Measurements from ENCODE around the gene NPEPL1. TPM values are rescaled to one million over a fixed set of nuclear protein-coding genes. Genes with fewer than 3 reads are reported as not detected.

NPEPL1 gene
- total and polyA plus RNA-seq, 2 donors (not counting 3 experiments of a cell fraction or from before 2014, with no cell fraction given): 22.5 to 40.8 TPM

DNA sequence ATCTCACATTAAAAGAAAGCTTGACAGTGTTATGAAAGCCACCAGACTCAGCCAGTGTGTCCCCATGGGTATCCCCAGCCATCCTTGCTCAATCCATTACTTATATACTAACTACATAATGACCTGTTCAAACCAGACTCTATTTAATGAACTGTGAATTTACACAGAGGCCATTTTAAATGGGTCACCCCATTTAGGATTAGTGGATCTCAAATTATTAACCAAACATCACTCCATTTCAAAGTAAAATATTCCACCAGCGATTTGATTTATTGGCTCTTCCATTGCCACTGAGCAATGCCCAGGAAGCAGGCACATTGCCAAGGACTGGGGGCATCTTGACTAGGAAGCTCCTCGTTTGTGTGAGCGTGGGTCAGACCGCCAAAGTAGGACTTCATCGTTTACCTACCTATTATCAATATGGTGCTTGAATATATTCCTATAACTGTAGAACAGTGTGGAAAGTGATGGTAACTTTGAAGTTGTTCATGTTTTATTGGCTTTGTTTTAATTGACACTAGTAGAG, 15.5 kb upstream of the NPEPL1 start:
- Histone ChIP-seq H4K20me1 (replicated peaks; ENCODE audit: control insufficient read depth, extremely low read depth, insufficient read depth, low read length) (no peaks in the 10 kb centered on the region), H3K4me3 (replicated peaks in 1 of 3; ENCODE audit: insufficient read depth in 1 of 3, low read depth in 1 of 3, low read length in 3 of 3) (no peak overlapping the region), H3K27ac (ENCODE audit: insufficient read depth, low read depth, low read length) (no peak overlapping the region), H3K4me1 (ENCODE audit: control insufficient read depth, extremely low read depth, insufficient read depth, low read length) (no peaks in the 10 kb centered on the region), H3K27me3 (ENCODE audit: control insufficient read depth in 2 of 2, insufficient read depth in 2 of 2, low read length in 2 of 2) (no peaks in the 10 kb centered on the region), H3K9me1 (replicated peaks; ENCODE audit: control insufficient read depth, extremely low read depth, insufficient read depth, low read length) (no peaks in the 10 kb centered on the region), H3K9ac (replicated peaks; ENCODE audit: extremely low read depth, insufficient read depth, low read length) (no peak overlapping the region), H3K4me2 (ENCODE audit: insufficient read depth, low read length) (no peak overlapping the region), H3K36me3 (ENCODE audit: control insufficient read depth in 2 of 2, extremely low read depth in 1 of 2, insufficient read depth in 2 of 2, low read length in 2 of 2) (peaks cover 30 to 35% of the 10 kb centered on the region in 2 experiments), H2AFZ (ENCODE audit: low read depth, low read length) (no peak overlapping the region), H3K9me3 (replicated peaks; ENCODE audit: control insufficient read depth, insufficient read depth, low read length) (no peaks in the 10 kb centered on the region), H3K79me2 (ENCODE audit: control insufficient read depth, insufficient read depth, low read length) (no peaks in the 10 kb centered on the region)
- no peak for DNase-seq (ENCODE audit: low read depth, low spot score)
- dilution Hi-C loops (cut with MboI; ENCODE audit: extremely low pct_ligation_motif_present, low sequenced_read_pairs) (no loop called here), intact Hi-C loops (cut with micrococcal nuclease) (no loop called here)
- no TSS peak for BruUV-seq (replicated peaks)
- TF ChIP-seq EZH2 (IDR thresholded peaks at IDR 0.05; ENCODE audit: borderline replicate concordance, low read depth, low read length, severe bottlenecking) (no peak), JUN (IDR thresholded peaks at IDR 0.05; ENCODE audit: borderline replicate concordance, insufficient read depth, insufficient read length, low read depth) (no peak), FOS (IDR thresholded peaks at IDR 0.05; ENCODE audit: borderline replicate concordance, insufficient read depth, low read length) (no peak), POLR2AphosphoS5 (IDR thresholded peaks at IDR 0.05; ENCODE audit: insufficient read depth, low read depth, low read length) (no peak), CTCF (IDR thresholded peaks at IDR 0.05; ENCODE audit: extremely low read depth in 1 of 2, insufficient read depth in 1 of 2, low read depth in 1 of 2, low read length in 2 of 2) (no peak), MYC (IDR thresholded peaks at IDR 0.05; ENCODE audit: low read depth, low read length) (no peak), GATA2 (IDR thresholded peaks at IDR 0.05; ENCODE audit: insufficient read depth, insufficient read length, low read depth, low read length) (no peak), POLR2A (IDR thresholded peaks at IDR 0.05; ENCODE audit: low read depth, low read length) (no peak)
- TF ChIP-seq, protein P1, sequence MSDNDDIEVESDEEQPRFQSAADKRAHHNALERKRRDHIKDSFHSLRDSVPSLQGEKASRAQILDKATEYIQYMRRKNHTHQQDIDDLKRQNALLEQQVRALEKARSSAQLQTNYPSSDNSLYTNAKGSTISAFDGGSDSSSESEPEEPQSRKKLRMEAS (IDR thresholded peaks at IDR 0.05; ENCODE audit: insufficient read depth, insufficient read length): no peak
- FAIRE-seq: no peak
- POLR2A ChIA-PET: no interaction called here
- CTCF ChIA-PET: interaction anchor here (1.4 kb wide), 1 partner anchor 196 kb away, joined by 6 read pairs; no protein-coding TSS in a partner anchor

All from endothelial cell of umbilical vein (primary cell).